CD4-positive, alpha-beta T cell treated with Interleukin-17A for 4 hours (primary cell): ENCODE measurements around the gene RCL1.
"Not testable (repeated sequence)": the region's sequence is repeated elsewhere in the genome, so short reads cannot be mapped to it uniquely, and the experiment has no call there.

Source experiments
- DNase-seq: peaks from one replicate; pipeline ENCODE4 v3.0.0-alpha.2; 2020; ENCODE audit warnings: mixed read lengths

The RCL1 gene

GRCh38 chr9:4784403-4784802 lies 8.3 kb upstream of the RCL1 start:
- no peak for DNase-seq

- no peak for DNase-seq
Observed at GRCh38 chr9:4786599-4786998, 6.1 kb upstream of the RCL1 start.

- no peak for DNase-seq
Observed at GRCh38 chr9:4787876-4788275, 4.9 kb upstream of the RCL1 start.

GRCh38 chr9:4788703-4789102 lies 4.0 kb upstream of the RCL1 start:
- DNase-seq = no peak

- no peak for DNase-seq
Observed at GRCh38 chr9:4792054-4792571, 631 bp upstream of the RCL1 start.

- peak; percentile 18 for DNase-seq
Observed at GRCh38 chr9:4793459-4794395, 983 bp downstream of the RCL1 start.

- no peak for DNase-seq
Observed at GRCh38 chr9:4794691-4795090, 1.9 kb downstream of the RCL1 start.

GRCh38 chr9:4795108-4795507 lies 2.4 kb downstream of the RCL1 start:
- DNase-seq = not testable (repeated sequence)

- DNase-seq = no peak
Observed at GRCh38 chr9:4796530-4796929, 3.8 kb downstream of the RCL1 start.

GRCh38 chr9:4796988-4797853 lies 4.5 kb downstream of the RCL1 start:
- DNase-seq = no peak

- no peak for DNase-seq
Observed at GRCh38 chr9:4797854-4798150, 5.1 kb downstream of the RCL1 start.

- DNase-seq = no peak
Observed at GRCh38 chr9:4798281-4799032, 5.7 kb downstream of the RCL1 start.

- no peak for DNase-seq
Observed at GRCh38 chr9:4799033-4799430, 6.3 kb downstream of the RCL1 start.

GRCh38 chr9:4799775-4800174 lies 7.0 kb downstream of the RCL1 start:
- no peak for DNase-seq

GRCh38 chr9:4801156-4801555 lies 8.4 kb downstream of the RCL1 start:
- no peak for DNase-seq

GRCh38 chr9:4803670-4804530 lies 11.2 kb downstream of the RCL1 start:
- no peak for DNase-seq

- DNase-seq = no peak
Observed at GRCh38 chr9:4804531-4805016, 11.8 kb downstream of the RCL1 start.

GRCh38 chr9:4805191-4805918 lies 12.6 kb downstream of the RCL1 start:
- DNase-seq = no peak

GRCh38 chr9:4810565-4810964 lies 17.8 kb downstream of the RCL1 start:
- no peak for DNase-seq

- no peak for DNase-seq
Observed at GRCh38 chr9:4811824-4812223, 19.1 kb downstream of the RCL1 start.

GRCh38 chr9:4812858-4813257 lies 20.1 kb downstream of the RCL1 start:
- no peak for DNase-seq
